Stimulated activated CD4-positive, alpha-beta T cell treated with anti-CD3 and anti-CD28 coated beads, TNF-alpha, amount 100 ng/mL, for 24 hours (primary cell): ENCODE measurements around the gene TSPAN14.
A peak's percentile ranks its signal among the peaks of the same experiment; 100 is the strongest.
"Not testable (repeated sequence)": the region's sequence is repeated elsewhere in the genome, so short reads cannot be mapped to it uniquely, and the experiment has no call there.

Experiments used
- DNase-seq, 3 experiments: peaks; one replicate each; pipeline ENCODE4 v3.0.0-alpha.2; 2020; ENCODE audit warnings: low read depth in 3 of 3

The TSPAN14 gene

GRCh38 chr10:80524190-80524909 is 70.2 kb downstream of the TSPAN14 start:
- no peak for DNase-seq

- no peak for DNase-seq
Measured at GRCh38 chr10:80526218-80526617, 72.1 kb downstream of the TSPAN14 start.

- DNase-seq, result no peak
Measured at GRCh38 chr10:80526742-80527141, 72.6 kb downstream of the TSPAN14 start.

GRCh38 chr10:80528185-80528700 is 74.1 kb downstream of the TSPAN14 start:
- DNase-seq, result no peak

GRCh38 chr10:80528901-80529300 is 74.8 kb downstream of the TSPAN14 start:
- no peak for DNase-seq

- DNase-seq, result no peak
Measured at GRCh38 chr10:80529604-80530003, 75.5 kb downstream of the TSPAN14 start.

- no peak for DNase-seq
Measured at GRCh38 chr10:80530251-80530650, 76.1 kb downstream of the TSPAN14 start.

- DNase-seq, result no peak
Measured at GRCh38 chr10:80530816-80531215, 76.7 kb downstream of the TSPAN14 start.

GRCh38 chr10:80532571-80532970 is 78.5 kb downstream of the TSPAN14 start:
- DNase-seq, result no peak

GRCh38 chr10:80534059-80534458 is 79.9 kb downstream of the TSPAN14 start:
- DNase-seq, result not testable (repeated sequence)

GRCh38 chr10:80534646-80535045 is 80.5 kb downstream of the TSPAN14 start:
- DNase-seq, result not testable (repeated sequence)

GRCh38 chr10:80535671-80536360 is 81.7 kb downstream of the TSPAN14 start:
- DNase-seq, result peak; percentile 31 to 76 (median 56)

GRCh38 chr10:80536361-80536835 is 82.3 kb downstream of the TSPAN14 start:
- no peak for DNase-seq

- DNase-seq, result no peak
Measured at GRCh38 chr10:80537086-80537735, 83.1 kb downstream of the TSPAN14 start.

- DNase-seq, result no peak
Measured at GRCh38 chr10:80537736-80538480, 83.8 kb downstream of the TSPAN14 start, which contains the start of gene SH2D4B. Gene SH2D4B (plus strand): TSS chr10:80537902. CDS start chr10:80538332, 430 bp downstream.

- no peak for DNase-seq
Measured at GRCh38 chr10:80538481-80539185, 84.5 kb downstream of the TSPAN14 start.

GRCh38 chr10:80539421-80540031 is 85.4 kb downstream of the TSPAN14 start:
- no peak for DNase-seq

GRCh38 chr10:80540136-80540535 is 86.0 kb downstream of the TSPAN14 start:
- DNase-seq, result no peak

GRCh38 chr10:80540618-80540980 is 86.5 kb downstream of the TSPAN14 start:
- no peak for DNase-seq

- DNase-seq, result no peak
Measured at GRCh38 chr10:80540981-80541750, 87.1 kb downstream of the TSPAN14 start.
